HG02678 (cell line): ENCODE measurements around the gene WDR70.
A peak's percentile ranks its signal among the peaks of the same experiment; 100 is the strongest.
"Not testable (repeated sequence)": the region's sequence is repeated elsewhere in the genome, so short reads cannot be mapped to it uniquely, and the experiment has no call there.

Experiments
- ATAC-seq: cut with Tn5 transposase; IDR thresholded peaks from one replicate; pipeline ENCODE4 v1.9.1; 2021; ENCODE audit warnings: mild to moderate bottlenecking, moderate library complexity; ENCODE audit not compliant: unreplicated experiment

The WDR70 gene

DNA sequence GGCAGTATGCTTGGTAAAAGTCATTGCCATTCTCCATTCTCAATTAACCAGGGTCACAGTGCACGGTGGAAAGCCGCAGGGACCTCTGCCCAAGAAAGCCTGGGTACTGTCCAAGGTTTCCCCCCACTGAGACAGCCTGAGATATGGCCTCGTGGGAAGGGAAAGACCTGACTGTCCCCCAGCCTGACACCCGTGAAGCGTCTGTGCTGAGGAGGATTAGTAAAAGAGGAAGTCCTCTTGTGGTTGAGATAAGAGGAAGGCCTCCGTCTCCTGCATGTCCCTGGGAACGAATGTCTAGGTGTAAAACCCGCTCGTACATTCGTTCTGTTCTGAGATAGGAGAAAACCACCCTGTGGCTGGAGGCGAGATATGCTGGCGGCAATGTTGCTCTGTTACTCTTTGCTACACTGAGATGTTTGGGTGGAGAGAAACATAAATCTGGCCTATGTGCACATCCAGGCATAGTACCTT, 293.0 kb downstream of the WDR70 start:
- peak; percentile 81 for ATAC-seq

DNA sequence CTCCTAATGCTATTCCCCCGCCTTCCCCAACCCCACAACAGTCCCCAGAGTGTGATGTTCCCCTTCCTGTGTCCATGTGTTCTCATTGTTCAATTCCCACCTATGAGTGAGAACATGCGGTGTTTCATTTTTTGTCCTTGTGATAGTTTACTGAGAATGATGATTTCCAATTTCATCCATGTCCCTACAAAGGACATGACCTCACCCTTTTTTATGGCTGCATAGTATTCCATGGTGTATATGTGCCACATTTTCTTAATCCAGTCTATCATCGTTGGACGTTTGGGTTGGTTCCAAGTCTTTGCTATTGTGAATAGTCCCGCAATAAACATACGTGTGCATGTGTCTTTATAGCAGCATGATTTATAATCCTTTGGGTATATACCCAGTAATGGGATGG, 295.2 kb downstream of the WDR70 start:
- not testable (repeated sequence) for ATAC-seq

DNA sequence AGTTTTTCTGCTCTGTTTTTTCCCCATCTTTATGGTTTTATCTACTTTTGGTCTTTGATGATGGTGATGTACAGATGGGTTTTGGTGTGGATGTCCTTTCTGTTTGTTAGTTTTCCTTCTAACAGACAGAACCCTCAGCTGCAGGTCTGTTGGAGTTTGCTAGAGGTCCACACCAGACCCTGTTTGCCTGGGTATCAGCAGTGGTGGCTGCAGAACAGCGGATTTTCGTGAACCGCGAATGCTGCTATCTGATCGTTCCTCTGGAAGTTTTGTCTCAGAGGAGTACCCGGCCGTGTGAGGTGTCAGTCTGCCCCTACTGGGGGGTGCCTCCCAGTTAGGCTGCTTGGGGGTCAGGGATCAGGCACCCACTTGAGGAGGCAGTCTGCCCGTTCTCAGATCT, 300.2 kb downstream of the WDR70 start:
- ATAC-seq, result not testable (repeated sequence)

DNA sequence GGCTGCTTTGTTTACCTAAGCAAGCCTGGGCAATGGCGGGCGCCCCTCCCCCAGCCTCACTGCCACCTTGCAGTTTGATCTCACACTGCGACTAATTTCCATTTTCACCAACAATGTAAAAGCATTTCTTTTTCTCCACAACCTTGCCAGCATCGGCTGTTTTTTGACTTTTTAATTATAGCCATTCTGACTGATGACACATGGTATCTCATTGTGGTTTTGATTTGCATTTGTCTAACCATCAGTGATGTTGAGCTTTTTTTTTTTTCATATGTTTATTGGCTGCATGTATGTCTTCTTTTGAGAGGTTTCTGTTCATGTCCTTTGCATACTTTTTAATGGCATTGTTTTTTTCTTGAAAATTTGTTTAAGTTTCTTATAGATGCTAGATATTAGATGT, 300.8 kb downstream of the WDR70 start:
- not testable (repeated sequence) for ATAC-seq

DNA sequence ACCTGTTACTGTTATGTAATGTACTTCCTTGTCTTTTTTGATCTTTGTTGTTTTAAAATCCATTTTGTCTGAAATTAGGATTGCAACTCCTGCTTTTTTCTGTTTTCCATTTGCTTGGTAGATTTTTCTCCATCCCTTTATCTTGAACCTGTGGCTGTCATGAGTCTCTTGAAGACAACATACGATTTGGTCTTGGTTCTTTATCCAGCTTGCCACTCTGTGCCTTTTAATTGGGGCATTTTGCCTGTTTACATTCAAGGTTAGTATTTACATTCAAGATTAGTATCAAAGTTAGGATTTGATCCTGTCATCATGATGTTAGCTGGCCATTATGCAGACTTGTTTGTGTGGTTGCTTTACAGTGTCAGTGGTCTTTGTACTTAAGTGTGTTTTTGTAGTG, 304.0 kb downstream of the WDR70 start:
- no peak for ATAC-seq

DNA sequence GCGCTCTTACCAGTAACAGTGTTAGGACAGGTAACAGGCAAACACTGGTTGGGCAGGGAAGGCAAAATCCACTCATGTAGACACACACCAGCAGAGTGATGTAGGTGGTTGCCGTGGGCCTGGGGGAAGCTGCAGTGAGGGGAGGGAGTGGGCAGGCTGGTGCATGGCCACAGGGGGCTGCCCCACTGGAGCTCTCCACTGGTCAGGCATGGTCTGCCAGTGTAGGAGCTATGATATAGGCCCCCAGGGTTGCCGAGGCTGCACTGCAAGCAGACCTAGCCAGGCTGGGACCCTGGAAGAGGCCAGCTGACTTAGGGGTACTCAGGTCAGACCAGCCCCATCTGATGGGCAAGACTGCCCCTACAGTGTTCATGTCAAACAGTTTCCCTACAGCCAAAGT, 306.1 kb downstream of the WDR70 start:
- no peak for ATAC-seq

DNA sequence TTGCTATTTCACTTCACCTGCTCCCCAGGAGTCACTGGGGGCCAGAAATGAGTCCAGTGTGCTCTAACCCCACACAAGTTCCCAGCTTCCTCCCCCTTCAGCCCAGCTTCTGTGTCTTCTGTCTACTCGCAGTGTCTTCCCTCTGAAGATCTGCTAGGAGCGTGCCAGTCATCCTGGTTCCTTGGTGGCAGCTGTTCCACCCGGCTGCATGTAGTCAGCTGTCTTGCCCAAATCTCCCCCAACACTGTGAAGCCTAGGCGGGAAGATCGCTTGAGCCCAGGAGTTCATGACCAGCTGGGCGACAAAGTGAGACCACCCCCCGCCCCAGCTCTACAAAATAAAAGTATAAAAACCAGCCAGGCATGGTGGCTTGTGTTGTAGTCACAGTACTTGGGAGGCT, 306.7 kb downstream of the WDR70 start:
- ATAC-seq, result no peak

DNA sequence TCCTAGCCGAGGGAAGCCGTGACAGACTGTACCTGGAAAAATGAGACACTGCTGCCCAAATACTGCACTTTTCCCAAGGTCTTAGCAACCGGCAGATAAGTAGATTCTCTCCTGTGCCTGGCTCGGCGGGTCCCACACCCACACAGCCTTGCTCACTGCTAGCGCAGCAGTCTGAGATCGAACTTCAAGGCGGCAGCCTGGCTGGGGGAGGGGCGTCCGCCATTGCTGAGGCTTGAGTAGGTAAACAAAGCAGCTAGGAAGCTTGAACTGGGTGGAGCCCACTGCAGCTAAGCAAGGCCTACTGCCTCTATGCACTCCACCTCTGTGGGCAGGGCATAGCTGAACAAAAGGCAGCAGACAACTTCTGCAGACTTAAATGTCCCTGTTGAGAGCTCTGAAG, 309.8 kb downstream of the WDR70 start:
- ATAC-seq, result not testable (repeated sequence)

DNA sequence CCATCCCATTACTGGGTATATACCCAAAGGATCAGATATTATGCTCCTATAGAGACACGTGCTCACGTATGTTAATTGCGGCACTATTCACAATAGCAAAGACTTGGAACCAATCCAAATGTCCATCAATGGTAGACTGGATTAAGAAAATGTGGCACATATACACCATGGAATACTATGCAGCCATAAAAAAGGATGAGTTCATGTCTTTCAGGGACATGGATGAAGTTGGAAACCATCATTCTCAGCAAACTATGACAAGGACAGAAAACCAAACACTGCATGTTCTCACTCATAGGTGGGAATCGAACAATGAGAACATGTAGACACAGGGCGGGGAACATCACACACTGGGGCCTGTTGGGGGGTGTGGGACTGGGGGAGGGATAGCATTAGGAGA, 315.2 kb downstream of the WDR70 start:
- ATAC-seq, result not testable (repeated sequence)

DNA sequence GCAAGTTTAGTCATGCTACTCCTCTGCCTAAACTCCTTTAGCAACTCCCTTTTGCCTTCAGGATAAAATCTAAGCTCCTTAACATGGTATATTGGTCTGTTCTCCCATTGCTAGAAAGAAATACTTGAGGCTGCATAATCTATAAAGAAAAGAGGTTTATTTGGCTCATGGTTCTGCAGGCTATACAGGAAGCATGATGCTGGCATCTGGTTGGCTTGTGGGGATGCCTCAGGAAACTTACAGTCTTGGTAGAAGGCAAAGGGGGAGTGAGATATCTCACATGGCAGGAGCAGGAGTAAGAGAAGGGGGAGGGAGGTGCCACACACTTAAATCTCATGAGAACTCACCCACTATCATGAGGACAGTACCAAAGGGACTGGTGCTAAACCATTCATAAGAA, 315.7 kb downstream of the WDR70 start:
- no peak for ATAC-seq

DNA sequence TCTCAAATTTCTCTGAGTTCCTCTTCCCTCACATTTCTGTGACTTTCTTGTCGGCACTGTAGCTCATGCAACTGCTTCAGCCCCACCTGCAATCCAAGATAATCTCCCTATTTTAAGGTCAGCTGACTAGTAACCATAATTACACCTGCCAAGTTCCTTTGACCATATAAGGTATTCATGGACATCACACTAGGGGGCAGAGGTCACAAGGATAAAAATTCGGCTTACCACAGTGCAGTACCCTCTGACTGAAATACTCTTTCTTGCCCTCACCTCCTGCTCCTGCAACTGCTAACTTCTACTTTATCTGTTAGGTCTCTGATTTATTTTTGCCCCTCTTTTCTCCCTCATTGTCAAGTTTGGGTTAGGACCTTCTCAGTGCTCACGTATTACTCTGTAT, 316.5 kb downstream of the WDR70 start:
- no peak for ATAC-seq

DNA sequence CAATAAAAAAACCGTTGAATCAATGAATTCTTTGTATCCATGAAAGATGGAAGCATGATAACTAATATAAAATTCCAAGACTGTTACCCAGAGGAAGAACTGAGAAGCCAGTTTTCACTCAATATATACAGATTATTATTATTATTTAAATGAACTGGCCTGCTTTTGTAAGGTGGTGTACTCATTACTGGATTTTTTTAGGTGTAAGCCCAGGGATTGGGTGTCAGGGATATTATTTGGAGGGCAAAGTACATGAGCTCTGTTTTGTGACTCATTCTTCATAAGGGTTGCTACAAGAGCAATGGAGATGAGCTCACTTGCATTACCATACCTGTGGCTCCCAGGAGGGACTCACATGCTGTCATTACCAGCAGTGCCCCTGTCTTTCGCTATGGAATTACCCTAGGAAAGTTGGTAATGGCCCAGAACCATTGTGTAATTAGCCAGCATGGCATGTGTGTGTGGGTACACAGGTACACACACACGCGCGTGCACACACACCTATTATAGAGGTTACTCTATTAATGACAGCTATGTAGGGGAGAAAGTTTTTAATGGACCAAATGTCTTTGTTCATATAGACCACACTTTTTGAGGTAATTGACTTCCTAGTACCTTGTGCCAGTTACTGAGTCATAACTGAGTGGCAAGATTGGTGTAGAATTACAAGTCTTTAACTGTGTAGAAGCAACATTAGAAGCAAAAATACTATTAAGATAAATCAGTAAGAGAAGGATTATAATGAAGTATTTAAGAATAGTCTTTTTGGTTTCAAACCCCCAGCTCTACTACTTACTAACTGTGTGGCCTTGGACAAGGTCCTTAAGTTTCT, 317.3 kb downstream of the WDR70 start:
- ATAC-seq, result no peak

DNA sequence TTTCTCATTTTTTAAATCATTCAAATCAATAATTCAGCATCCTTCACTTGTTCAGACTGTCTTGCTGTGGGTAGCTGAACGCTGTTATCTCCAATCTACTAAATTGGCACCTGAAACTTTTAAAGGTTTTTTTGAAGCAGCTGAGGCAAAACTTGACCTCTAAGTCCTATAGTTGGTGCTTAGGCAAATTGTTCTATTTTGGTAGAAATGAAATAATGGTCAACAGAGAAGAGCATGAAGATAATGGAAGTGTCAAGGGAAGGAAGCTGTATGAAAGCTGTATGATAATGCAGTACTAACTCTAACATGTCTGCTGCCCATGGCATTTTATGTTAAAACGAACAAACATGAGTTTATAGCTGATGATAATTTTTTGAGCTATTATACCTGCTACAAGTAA, 322.8 kb downstream of the WDR70 start:
- ATAC-seq, result no peak

DNA sequence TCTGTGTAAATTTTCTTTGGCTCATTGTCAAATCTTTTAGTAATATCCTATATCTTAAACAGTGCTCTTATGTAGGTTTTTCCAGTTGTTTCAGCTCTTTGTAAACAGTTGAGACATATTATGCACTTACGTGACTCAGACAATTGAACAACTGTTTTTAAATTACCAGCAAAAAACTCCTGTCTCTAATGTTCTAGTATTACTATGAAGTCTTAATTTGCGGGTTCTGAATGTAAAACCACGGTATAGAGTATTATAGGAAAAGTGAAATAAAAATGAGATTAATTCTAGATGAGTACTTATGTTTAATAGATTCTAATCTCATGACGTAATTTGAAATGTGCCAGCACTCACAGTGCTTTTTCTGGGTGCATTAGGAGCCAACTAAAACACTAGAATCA, 324.7 kb downstream of the WDR70 start:
- ATAC-seq, result no peak

DNA sequence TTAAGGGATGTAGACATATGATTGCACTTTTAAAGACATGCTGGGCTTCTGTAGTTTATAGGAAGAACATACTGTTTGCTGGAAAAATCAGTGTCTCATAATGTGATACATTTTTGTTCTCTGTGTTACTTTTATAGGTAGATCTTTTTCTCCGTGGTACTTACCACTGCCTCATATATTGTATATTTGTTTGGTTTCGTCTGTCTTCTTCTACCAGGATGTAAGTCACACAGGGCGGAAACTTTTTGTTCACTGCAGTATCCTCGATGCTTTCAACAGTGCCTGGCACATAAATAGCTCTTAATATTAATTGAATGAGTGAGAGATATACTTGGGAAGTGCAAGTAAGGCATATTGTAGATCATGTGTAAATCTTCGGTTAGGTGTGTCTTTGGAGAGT, 325.3 kb downstream of the WDR70 start:
- no peak for ATAC-seq

DNA sequence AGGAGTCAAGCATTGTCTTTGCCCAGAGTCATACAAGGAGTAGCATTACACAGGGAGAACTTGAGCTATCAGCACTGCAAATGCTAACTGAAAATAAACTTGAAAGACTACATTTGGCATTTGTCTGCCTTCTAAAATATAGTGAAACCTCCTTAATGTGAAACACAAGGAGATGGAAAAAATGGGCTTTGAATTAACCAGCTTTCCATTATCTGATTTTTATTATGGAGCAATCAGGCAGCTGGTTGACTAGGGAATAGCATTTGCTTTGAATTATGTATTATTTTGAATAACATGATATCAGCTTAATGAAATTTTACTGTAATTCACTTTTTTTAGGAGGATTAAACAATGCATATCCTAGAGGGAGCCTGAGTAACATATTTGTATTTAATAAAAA, 329.9 kb downstream of the WDR70 start:
- ATAC-seq, result no peak

DNA sequence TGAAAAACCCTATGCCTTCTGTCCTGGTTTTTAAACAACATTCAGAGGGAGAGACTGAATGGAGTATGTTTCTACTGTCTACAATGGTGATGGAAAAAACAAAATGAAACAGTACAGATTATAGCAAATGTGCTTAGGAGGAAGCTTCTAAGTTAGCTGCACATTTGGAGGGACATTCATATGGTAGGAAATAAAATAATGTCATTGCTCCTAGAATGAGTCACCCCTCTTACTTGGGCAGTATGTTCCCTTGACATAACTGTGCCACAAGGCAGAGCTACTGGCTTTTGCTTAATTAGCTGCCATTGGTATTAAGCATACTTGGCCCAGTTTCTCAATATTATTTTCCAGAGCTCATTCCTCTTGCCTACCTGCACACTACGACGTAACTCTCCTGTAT, 331.8 kb downstream of the WDR70 start:
- ATAC-seq, result no peak

DNA sequence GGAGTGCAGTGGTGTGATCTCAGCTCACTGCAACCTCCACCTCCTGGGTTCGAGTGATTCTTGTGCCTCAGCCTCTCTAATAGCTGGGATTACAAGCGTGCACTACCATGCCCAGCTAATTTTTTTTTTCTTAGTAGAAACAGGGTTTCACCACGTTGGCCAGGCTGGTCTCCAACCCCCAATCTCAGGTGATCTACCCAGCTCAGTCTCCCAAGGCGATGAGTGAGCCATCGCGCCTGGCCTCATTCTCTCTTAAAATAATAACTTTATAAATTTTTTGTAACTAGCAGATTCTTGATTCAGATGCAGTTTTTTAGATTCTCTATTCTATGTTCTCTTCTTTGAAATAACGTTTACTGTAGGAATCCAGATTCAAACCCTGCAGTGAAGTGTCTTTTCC, 333.6 kb downstream of the WDR70 start:
- no peak for ATAC-seq

DNA sequence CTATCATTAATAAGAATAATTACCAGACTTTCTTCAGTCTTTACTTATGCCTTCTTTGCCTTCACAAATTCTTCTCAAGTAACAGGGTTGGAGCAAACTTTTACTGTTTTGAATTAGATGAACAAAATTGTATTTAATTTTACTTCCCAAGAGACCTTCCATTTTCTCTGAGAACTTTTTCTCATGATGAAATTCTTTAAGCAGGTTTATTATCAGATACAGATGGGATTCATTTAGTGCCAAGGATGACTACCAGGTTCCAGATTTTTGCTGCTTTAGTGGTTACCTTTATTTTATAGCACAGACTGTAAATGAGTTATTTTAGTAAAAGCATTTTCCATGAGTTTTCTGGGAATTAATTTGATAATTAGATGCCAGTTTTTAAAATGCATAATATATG, 335.6 kb downstream of the WDR70 start:
- no peak for ATAC-seq

DNA sequence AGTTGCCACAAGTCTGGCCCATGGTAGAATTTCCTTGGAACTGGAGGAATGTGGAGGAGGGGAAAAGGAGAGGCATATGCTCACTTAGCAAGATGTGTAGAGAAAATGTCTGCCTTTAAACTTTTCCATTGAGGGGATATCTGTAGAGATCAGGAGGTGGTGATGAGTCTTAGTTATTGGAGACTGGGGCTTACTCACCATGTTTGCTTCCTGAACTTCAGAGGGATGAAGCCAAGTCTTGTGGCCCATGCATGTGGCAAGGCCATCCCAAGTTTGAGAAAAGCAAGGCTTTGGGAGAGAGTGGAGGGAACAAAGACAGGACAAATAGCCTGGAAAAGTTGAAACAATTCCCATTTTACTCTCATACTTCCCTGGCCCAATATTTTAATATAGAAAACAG, 336.2 kb downstream of the WDR70 start:
- no peak for ATAC-seq

DNA sequence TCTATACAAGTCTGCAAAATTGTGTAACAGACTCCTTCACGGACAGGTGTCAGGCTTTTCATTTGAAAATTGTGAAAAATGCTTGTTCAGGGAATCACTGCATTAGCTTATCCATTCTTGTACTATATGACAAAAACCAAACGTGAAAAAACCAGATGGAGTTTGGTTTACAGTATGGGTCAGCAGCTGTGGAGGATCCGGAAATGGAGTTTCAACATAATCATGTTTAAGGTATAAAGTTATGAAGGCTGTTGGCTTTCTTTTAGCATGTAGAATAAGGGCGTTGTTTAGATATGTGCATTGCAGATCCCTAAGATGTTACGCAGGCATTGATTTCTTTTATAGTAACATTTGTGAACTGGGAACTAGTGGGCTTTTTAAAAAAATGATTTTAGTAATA, 336.9 kb downstream of the WDR70 start:
- ATAC-seq, result no peak

DNA sequence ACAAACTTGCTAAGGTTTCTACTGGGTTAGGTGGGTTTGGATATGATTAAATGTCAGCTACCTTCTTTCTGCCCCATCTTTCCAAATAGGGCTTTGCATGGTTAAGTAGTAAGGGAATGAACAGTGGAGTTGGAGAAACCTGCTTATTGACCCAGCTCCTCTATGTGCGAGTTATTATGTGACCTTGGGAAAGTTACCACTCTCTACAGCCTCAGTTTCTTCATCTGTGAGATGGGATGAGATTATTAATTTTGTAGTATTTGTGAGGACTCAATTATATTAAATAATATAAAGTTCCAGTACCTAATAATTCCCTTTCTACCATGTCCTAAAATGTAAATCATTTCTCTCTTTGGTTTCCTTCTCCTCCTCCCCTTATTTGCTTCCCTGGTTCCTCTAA, 337.3 kb downstream of the WDR70 start:
- no peak for ATAC-seq

DNA sequence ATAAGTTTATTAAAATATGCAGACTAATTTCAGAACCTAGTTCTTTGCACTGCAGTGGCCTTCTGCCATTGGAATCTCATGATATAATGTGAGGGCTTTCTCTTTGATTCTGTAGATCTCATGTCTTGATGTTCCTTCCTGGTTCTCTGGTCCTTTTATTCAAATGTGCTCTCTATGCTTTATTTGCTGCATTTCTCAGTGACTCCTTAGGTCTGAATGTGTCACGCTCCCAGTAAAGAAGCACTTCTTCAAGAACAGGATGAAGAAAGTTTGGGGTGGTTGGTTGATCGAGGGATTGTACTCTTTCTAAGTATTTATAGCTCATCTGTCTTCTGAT, 338.1 kb downstream of the WDR70 start:
- no peak for ATAC-seq
